ENCODE results near the gene ZNF385D. TPM values are rescaled to one million over a fixed set of nuclear protein-coding genes. Genes with fewer than 3 reads are reported as not detected.

ZNF385D gene
- polyA plus RNA-seq, 1 of the 3 experiments (the other 2 are of a cell fraction), result 1.8 TPM

DNA sequence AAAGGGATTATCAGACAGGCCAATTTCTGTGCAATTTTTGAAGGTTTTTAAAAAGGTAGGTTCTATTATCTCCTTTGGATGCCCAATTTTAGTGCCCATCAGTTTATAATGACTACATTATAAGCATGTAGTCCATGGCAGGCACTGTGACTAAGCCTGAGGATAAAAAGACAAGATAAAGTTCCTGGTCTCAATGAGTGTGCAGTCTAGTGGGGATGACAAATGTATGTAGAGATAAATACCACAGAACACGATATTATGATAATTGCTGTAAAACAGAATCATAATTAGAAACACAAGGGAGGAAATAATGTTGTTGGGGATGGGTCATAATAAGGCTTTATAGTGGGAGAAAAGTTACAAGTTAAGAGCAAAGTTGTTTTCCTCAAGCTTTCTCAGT, 163.1 kb downstream of the ZNF385D start:
- ChIA-PET POLR2A (no interaction called here), CTCF (no interaction called here)
- Histone ChIP-seq H4K20me1 (ENCODE audit: insufficient read depth) (no peaks in the 10 kb centered on the region), H3K9me3 (no peaks in the 10 kb centered on the region), H3K4me1 (ENCODE audit: control insufficient read depth in 1 of 2, insufficient read depth in 2 of 2, low read depth in 1 of 2, low read length in 1 of 2) (no peaks in the 10 kb centered on the region; a peak in 2 of 4 replicates), H3K36me3 (replicated peaks in 1 of 2; ENCODE audit: control insufficient read depth in 1 of 2, insufficient read depth in 2 of 2, low read length in 1 of 2) (no peaks in the 10 kb centered on the region), H2AFZ (ENCODE audit: low read depth) (no peak overlapping the region), H3F3A (replicated peaks; ENCODE audit: insufficient read depth) (no peaks in the 10 kb centered on the region), H3K27me3 (ENCODE audit: insufficient read depth) (no peaks in the 10 kb centered on the region), H3K27ac (ENCODE audit: low read depth in 2 of 2, low read length in 1 of 2) (peak overlapping the region in 1 of 2 experiments; percentile 56; a peak in 1 of 4 replicates), H3K79me2 (ENCODE audit: insufficient read depth) (no peaks in the 10 kb centered on the region), H3K9ac (no peak overlapping the region), H3K9me2 (no peaks in the 10 kb centered on the region), H3K4me2 (no peak overlapping the region), H3K4me3 (ENCODE audit: low read depth in 2 of 2, low read length in 1 of 2) (no peak overlapping the region)
- WGBS (ENCODE audit: low lambda C conversion rate), result 3% methylated on average over 1 of the region's 1 CpG
- peak; percentile 43 for DNase-seq
- TF ChIP-seq RXRA (IDR thresholded peaks at IDR 0.05; ENCODE audit: borderline replicate concordance, low read depth) (no peak), GABPA (IDR thresholded peaks at IDR 0.05; ENCODE audit: low read depth) (no peak), TEAD4 (IDR thresholded peaks at IDR 0.05; ENCODE audit: borderline replicate concordance, insufficient read depth) (no peak), YY1 (IDR thresholded peaks at IDR 0.05; ENCODE audit: low read depth) (no peak), TAF1 (IDR thresholded peaks at IDR 0.05; ENCODE audit: borderline replicate concordance, low read depth, low read length) (no peak), FOXM1 (IDR thresholded peaks at IDR 0.05; ENCODE audit: low read depth) (no peak), JUND (IDR thresholded peaks at IDR 0.05) (no peak), FOXJ3 (CRISPR knock-in tag; IDR thresholded peaks at IDR 0.05) (no peak), RFX5 (IDR thresholded peaks at IDR 0.05; ENCODE audit: low read length) (no peak), EP300 (IDR thresholded peaks at IDR 0.05; ENCODE audit: borderline replicate concordance in 1 of 2, low read depth in 1 of 2, low read length in 1 of 2) (peak in 1 of 2 experiments; percentile 54; a peak in 1 of 4 replicates), FOSL2 (IDR thresholded peaks at IDR 0.05; ENCODE audit: borderline replicate concordance, low read depth) (no peak), RCOR1 (IDR thresholded peaks at IDR 0.05; ENCODE audit: low read length) (peak; percentile 65), MEF2A (IDR thresholded peaks at IDR 0.05; ENCODE audit: borderline replicate concordance, low read depth) (no peak), EZH2phosphoT487 (IDR thresholded peaks at IDR 0.05; ENCODE audit: borderline replicate concordance, low read depth) (no peak), POLR2AphosphoS5 (IDR thresholded peaks at IDR 0.05; ENCODE audit: low read depth, low read length) (no peak), NFIC (IDR thresholded peaks at IDR 0.05; ENCODE audit: borderline replicate concordance) (no peak), TCF12 (IDR thresholded peaks at IDR 0.05) (no peak; the same call in 1 of the 2 replicates), MXI1 (IDR thresholded peaks at IDR 0.05; ENCODE audit: low read depth, low read length) (no peak), CHD2 (IDR thresholded peaks at IDR 0.05; ENCODE audit: low read length, partially characterized antibody) (peak; percentile 20), GATA2 (CRISPR knock-in tag; IDR thresholded peaks at IDR 0.05) (peak; percentile 28; the same call in 1 of the 2 replicates)
- TF ChIP-seq, protein P1, sequence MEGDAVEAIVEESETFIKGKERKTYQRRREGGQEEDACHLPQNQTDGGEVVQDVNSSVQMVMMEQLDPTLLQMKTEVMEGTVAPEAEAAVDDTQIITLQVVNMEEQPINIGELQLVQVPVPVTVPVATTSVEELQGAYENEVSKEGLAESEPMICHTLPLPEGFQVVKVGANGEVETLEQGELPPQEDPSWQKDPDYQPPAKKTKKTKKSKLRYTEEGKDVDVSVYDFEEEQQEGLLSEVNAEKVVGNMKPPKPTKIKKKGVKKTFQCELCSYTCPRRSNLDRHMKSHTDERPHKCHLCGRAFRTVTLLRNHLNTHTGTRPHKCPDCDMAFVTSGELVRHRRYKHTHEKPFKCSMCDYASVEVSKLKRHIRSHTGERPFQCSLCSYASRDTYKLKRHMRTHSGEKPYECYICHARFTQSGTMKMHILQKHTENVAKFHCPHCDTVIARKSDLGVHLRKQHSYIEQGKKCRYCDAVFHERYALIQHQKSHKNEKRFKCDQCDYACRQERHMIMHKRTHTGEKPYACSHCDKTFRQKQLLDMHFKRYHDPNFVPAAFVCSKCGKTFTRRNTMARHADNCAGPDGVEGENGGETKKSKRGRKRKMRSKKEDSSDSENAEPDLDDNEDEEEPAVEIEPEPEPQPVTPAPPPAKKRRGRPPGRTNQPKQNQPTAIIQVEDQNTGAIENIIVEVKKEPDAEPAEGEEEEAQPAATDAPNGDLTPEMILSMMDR (IDR thresholded peaks at IDR 0.05), result no peak
- TF ChIP-seq, protein P2, sequence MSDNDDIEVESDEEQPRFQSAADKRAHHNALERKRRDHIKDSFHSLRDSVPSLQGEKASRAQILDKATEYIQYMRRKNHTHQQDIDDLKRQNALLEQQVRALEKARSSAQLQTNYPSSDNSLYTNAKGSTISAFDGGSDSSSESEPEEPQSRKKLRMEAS (IDR thresholded peaks at IDR 0.05; ENCODE audit: low read depth), result no peak
- TF ChIP-seq, protein P3, sequence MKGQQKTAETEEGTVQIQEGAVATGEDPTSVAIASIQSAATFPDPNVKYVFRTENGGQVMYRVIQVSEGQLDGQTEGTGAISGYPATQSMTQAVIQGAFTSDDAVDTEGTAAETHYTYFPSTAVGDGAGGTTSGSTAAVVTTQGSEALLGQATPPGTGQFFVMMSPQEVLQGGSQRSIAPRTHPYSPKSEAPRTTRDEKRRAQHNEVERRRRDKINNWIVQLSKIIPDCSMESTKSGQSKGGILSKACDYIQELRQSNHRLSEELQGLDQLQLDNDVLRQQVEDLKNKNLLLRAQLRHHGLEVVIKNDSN (IDR thresholded peaks at IDR 0.05; ENCODE audit: borderline replicate concordance, low read depth), result no peak
- TF ChIP-seq, protein P4, sequence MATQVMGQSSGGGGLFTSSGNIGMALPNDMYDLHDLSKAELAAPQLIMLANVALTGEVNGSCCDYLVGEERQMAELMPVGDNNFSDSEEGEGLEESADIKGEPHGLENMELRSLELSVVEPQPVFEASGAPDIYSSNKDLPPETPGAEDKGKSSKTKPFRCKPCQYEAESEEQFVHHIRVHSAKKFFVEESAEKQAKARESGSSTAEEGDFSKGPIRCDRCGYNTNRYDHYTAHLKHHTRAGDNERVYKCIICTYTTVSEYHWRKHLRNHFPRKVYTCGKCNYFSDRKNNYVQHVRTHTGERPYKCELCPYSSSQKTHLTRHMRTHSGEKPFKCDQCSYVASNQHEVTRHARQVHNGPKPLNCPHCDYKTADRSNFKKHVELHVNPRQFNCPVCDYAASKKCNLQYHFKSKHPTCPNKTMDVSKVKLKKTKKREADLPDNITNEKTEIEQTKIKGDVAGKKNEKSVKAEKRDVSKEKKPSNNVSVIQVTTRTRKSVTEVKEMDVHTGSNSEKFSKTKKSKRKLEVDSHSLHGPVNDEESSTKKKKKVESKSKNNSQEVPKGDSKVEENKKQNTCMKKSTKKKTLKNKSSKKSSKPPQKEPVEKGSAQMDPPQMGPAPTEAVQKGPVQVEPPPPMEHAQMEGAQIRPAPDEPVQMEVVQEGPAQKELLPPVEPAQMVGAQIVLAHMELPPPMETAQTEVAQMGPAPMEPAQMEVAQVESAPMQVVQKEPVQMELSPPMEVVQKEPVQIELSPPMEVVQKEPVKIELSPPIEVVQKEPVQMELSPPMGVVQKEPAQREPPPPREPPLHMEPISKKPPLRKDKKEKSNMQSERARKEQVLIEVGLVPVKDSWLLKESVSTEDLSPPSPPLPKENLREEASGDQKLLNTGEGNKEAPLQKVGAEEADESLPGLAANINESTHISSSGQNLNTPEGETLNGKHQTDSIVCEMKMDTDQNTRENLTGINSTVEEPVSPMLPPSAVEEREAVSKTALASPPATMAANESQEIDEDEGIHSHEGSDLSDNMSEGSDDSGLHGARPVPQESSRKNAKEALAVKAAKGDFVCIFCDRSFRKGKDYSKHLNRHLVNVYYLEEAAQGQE (IDR thresholded peaks at IDR 0.05; ENCODE audit: low read depth, low read length), result no peak
- TF ChIP-seq, protein P5, sequence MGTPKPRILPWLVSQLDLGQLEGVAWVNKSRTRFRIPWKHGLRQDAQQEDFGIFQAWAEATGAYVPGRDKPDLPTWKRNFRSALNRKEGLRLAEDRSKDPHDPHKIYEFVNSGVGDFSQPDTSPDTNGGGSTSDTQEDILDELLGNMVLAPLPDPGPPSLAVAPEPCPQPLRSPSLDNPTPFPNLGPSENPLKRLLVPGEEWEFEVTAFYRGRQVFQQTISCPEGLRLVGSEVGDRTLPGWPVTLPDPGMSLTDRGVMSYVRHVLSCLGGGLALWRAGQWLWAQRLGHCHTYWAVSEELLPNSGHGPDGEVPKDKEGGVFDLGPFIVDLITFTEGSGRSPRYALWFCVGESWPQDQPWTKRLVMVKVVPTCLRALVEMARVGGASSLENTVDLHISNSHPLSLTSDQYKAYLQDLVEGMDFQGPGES (IDR thresholded peaks at IDR 0.05; ENCODE audit: low read depth, low read length), result no peak

All from SK-N-SH (cell line).